Left lobe of liver (tissue), 2 donors: Measurements from ENCODE around the gene PYY. TPM values are rescaled to one million over a fixed set of nuclear protein-coding genes. Genes with fewer than 3 reads are reported as not detected.
A peak's percentile ranks its signal among the peaks of the same experiment; 100 is the strongest.
"Not testable (repeated sequence)": the region's sequence is repeated elsewhere in the genome, so short reads cannot be mapped to it uniquely, and the experiment has no call there.

ENCODE experiments used
- ATAC-seq: fragments of 200-7000 bp; cut with Tn5 transposase; one replicate; pipeline ENCODE4 v1.9.1; 2020; ENCODE audit warnings: mild to moderate bottlenecking, moderate library complexity
- DNase-seq: peaks from one replicate; pipeline ENCODE4 v3.0.0-alpha.2; 2020; ENCODE audit warnings: low spot score
- total RNA-seq: library from RNA; stranded (reverse); gene quantifications from one replicate; pipeline ENCODE4 v1.2.1, GENCODE V29; 2021
- donor health status: DM: no; HTN: no; CAD: no; lungs with moderate emphysema.
- donor health status: DM: no; HTN: yes; CAD: no.

Gene PYY
- total RNA-seq, 1 donor from 2014 or later, result not detected

GRCh38 chr17:43979671-43980070 is 25.9 kb upstream of the PYY start:
- DNase-seq (no peak), ATAC-seq (no peak)

DNA sequence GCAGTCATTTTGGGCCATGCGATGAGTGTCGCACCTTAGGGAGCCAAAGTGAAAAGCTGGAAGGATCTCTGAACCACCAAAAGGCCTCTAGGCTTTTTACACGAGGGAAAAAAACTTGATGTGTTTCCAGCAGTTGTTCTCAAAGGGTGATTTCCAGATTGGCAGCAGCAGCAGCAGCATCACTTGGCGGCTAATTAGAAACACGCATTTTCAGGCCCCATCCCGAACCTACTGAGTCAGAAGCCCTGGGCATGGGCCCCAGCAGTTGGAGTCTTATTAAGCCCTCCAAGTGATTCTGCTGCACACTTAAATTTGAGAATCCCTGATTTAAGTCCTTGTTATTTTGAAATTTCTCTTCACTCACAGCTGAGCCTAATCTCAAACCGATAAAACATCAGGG is 25.3 kb upstream of the PYY start:
- DNase-seq (no peak), ATAC-seq (no peak)

- DNase-seq (no peak), ATAC-seq (no peak)
Measured at GRCh38 chr17:43978078-43978477, 24.3 kb upstream of the PYY start.

- ATAC-seq (no peak), DNase-seq (no peak)
Measured at GRCh38 chr17:43976963-43977837, 23.5 kb upstream of the PYY start.

DNA sequence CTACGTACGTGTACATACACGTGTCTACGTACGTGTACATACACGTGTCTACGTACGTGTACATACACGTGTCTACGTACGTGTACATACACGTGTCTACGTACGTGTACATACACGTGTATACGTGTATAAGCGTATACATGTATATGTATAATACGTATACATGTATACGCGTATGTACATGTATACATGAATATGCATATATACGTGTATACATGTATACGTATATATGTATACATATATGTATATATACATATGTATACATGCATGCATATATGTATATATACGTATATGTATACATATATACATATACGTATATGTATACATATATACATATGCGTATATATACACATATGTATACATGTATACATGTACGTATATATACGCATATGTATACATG is 22.2 kb upstream of the PYY start:
- DNase-seq, result no peak
- ATAC-seq, result no peak

DNA sequence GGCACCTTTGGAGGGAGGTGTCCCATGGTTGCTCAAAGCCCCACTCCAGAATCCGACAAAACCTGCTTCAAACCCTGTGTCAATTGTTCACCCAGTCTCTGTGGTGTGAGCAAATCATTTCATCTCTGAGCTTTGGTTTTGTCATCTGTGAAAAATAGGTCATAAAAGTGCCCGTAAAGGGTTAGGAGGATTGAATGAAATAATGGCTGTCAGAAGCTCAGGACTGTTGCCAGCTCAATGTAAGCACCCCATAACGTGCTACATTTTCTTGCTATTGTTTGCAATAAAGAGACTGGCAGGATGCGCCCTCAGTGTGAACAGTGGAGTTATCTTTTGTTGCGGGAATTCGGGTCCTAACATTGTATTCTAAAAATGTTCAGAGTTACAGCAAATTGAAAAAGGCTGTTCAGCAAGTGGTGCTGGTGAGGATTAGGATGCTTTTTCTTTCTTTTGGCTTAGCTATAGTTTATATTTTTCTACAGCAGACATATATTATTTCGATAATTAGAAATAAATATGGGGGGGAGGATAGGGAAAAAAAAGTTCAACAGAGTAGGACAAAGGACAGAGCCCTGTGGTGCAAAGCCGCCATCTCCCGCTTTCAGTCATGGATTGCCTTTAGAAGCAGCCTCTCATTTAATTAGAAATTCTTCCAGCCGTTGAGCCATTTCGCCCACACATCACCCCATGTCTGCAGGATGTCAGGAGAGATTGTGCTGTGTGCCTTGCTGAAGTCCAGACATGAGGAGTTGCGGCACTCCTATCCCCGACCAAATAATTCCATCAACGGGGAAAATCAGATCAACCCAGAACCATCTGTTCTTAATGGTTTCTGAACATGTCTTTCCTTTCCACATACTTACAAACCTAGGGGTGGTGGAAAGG is 20.9 kb upstream of the PYY start:
- no peak for ATAC-seq
- DNase-seq, result no peak

DNA sequence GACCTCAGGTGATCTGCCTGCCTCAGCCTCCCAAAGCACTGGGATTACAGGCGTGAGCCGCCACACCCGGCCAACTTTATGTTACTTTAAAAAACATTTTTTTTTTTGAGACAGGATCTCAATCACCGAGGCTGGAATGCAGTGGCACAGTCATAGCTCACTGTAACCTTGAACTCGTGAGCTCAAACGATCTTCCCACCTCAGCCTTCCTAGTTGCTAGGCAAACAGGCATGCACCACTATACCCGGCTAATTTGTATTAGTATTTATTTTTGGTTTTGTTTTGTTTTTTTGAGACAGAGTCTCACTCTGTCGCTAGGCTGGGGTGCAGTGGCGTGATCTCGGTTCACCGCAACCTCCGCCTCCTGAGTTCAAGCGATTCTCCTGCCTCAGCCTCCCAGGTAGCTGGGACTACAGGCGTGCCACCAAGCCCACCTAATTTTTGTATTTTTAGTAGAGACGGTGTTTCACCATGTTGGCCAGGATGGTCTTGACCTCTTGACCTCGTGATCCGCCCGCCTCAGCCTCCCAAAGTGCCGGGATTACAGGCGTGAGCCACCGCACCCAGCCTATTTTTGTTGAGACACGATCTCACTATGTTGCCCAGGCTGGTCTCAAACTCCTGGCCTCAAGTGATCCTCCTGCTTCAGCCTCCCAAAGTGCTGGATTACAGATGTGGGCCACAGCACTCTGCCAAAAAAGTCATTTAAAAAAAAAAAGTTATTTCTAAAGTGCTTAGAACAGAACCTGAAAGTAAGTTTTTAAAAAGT is 18.9 kb upstream of the PYY start:
- not testable (repeated sequence) for ATAC-seq, DNase-seq

- not testable (repeated sequence) for ATAC-seq, DNase-seq
Measured at GRCh38 chr17:43971436-43971835, 17.7 kb upstream of the PYY start.

DNA sequence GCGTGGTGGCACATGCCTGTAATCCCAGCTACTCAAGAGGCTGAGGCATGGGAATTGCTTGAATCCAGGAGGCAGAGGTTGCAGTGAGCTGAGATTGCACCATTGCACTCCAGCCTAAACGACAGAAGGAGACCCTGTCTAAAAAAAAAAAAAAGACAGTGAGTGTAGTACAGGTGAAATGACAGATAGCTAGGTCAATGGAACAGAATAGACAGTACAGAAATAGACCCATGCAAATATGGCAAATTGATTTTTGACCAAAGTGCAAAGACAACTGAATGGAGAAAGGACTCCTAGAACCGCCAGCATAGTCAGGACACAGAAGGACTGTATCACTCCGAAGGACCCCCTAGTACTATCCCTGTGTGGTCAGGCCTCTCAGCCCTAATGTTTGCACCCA is 16.6 kb upstream of the PYY start:
- ATAC-seq, result peak; percentile 52
- DNase-seq, result no peak

GRCh38 chr17:43967251-43967875 is 13.6 kb upstream of the PYY start:
- ATAC-seq (no peak), DNase-seq (no peak)

- ATAC-seq, result no peak
- no peak for DNase-seq
Measured at GRCh38 chr17:43966276-43966675, 12.5 kb upstream of the PYY start.

DNA sequence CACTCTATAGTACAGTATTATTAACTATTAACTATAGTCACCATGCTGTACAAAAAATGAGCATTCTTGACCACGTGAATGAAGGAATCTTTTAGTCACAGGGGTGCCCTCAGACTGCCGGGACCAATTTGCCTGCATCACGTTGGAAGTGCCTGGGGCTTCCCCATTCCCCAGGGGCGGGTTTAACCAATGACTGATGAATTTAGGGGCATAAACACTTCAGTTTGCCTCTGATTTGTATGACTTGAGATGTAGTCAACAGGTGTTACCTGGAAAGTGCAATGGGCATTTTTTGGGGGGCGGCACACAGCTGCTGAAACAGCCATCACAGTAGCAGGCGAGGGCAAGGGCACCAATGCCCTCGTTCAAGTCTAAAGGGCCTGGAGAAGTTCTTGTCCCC is 8.7 kb upstream of the PYY start:
- ATAC-seq (no peak), DNase-seq (no peak)

GRCh38 chr17:43961954-43962353 is 8.2 kb upstream of the PYY start:
- DNase-seq (no peak), ATAC-seq (no peak)

DNA sequence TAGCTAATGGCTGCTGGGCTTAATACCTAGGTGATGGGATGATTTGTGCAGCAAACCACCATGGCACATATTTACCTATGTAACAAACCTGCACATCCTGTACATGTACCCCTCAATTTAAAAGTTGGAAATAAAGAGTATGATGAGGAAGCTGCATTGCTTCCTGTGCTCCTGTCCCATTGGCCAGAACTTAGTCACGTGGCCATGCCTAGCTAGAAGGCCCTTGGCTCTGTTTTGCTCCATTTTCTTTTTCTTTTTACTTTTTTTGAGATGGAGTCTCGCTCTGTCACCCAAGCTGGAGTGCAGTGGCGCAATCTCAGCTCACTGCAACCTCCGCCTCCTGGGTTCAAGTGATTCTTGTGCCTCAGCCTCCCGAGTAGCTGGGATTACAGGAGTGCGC is 7.6 kb upstream of the PYY start:
- not testable (repeated sequence) for DNase-seq, ATAC-seq

DNA sequence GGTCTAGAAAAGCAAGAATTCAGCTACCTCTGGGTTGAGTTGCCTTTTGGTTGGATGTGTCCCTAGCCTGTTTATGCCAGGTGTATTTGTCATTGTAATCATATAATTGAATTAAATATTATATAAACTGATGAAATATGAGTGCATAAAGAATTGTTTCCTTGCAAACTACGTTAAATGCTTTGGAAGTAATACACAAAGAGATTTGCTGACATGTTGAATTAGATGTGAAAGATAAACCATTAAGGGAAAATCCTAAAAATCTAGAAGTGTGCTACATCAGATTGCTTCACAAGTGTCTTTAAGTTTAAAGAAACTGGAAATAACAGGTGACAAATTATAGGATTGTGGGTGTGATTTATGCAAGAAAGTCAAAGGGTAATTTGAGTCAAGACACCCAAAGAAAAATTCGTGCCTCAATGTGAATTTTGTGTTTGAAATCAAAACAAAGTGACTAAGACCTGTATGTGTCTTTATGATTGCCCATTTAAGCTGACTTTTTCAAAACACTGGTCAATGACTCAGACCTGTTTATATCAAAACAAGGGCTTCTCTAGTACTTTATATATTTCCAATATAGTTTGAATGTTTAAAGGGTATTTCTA is 5.1 kb upstream of the PYY start:
- no peak for DNase-seq
- no peak for ATAC-seq

DNA sequence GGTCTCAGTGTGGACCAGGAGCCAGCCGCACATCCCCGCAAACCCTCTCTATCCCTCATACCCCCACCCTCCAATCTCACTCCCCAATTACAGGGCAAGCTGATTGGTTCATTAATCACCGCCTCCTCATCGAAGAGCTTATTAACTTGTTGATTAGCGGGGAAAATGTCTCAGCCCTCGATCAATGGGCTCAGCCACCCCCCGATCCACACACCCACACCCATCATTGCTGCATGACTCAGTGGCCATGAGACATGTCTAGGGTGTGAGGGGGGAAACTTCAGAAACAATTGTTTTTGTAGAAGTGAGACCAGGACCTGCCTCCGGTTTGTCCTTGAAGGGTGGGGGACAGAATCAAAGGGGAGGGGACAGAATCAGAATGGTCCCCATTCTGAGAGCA is 2.5 kb upstream of the PYY start:
- DNase-seq (no peak), ATAC-seq (no peak)

GRCh38 chr17:43952724-43953666 is 745 bp downstream of the PYY start:
- DNase-seq (no peak), ATAC-seq (no peak)

GRCh38 chr17:43952351-43952723 is 1.4 kb downstream of the PYY start:
- ATAC-seq, result no peak

DNA sequence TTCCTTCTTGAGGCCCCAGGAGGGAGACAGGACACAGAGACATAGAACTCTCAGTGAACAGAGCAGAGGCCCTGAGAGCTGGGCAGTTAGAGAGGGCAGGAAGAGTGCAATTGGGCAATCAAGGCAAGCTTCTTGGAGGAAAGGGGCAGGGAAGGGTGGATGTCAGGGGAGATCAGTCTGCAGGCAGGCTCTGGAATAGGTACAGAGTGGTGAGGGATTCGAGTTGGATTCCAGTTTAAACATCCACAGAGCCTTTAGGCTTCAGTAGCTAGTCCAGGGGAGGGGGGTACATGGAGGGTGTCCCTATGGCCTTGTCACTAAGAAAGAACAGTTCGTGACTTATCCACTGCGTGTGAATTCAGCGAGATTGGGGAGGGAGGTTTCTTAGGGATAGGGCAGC is 2.0 kb downstream of the PYY start:
- DNase-seq (no peak), ATAC-seq (no peak)

More at GRCh38 chr17:43952351-43952723, 1.4 kb downstream of the PYY start:
- no peak for DNase-seq
